ENCODE measurements around the gene NOXA1.

DNA sequence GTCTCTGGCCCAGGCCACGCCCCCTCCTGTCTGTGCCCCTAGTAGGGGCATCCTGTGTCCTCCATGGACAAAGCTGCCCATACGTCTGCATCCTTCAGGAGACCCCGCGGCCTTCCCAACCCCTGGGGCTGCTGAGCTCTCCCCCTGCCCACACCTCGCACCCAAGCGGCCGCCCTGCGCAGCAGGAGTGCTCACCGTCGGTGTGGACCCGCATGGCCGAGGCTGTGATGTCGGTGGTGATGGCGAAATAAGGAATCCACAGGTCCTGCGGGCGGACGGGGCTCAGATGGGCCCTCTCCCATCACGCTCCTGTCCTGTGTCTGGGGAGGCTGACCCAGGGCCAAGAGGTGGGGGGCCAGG is 40.7 kb downstream of the NOXA1 start:
- TF ChIP-seq CTCF (conservative IDR thresholded peaks at IDR 0.05; ENCODE audit: low read depth, low read length) (no peak), EZH2 (IDR thresholded peaks at IDR 0.05; ENCODE audit: borderline replicate concordance, low read depth, low read length, poor library complexity, severe bottlenecking) (no peak)
